ENCODE results near the gene CXCL5. TPM values are rescaled to one million over a fixed set of nuclear protein-coding genes. Genes with fewer than 3 reads are reported as not detected.
"Not testable (repeated sequence)": the region's sequence is repeated elsewhere in the genome, so short reads cannot be mapped to it uniquely, and the experiment has no call there.

Gene CXCL5
- total RNA-seq, 1 donor from 2014 or later: under 0.01 TPM

DNA sequence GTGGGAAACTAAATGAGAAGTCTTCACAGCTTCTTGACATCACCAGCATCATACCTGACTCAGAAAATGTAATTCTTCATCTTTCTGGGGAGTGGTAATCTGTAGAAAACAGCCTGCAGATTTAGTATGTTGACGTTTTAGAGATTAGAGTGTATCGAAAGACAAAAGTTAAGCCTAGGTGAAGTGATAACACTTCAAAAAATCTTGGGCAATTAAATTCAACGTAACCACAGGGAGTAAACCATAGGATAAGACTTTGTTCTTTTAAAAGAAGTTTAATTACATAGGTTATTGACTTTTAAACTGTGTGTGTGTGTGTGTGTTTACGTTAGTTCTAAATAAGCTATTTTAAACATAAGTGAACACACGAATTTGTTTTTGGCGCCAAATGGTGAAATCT, 1.8 kb upstream of the CXCL5 start:
- no peak overlapping the region for H3K27ac ChIP-seq (ENCODE audit: low read depth, low read length)
- H3K9ac ChIP-seq (ENCODE audit: low read depth in 1 of 3, low read length in 3 of 3): no peak overlapping the region
- no peaks in the 10 kb centered on the region for H3K9me3 ChIP-seq (ENCODE audit: control insufficient read depth in 3 of 3, low read length in 3 of 3)
- H3K36me3 ChIP-seq (ENCODE audit: control insufficient read depth in 3 of 3, insufficient read depth in 3 of 3, low read length in 3 of 3): no peaks in the 10 kb centered on the region
- peaks cover 0 to 6% (median 5%) of the 10 kb centered on the region in 3 donors for H3K4me1 ChIP-seq (ENCODE audit: control insufficient read depth in 3 of 3, insufficient read depth in 3 of 3, low read length in 3 of 3)
- no peak overlapping the region for H3K4me3 ChIP-seq (ENCODE audit: low read length in 3 of 3)
- peaks cover 6 to 10% (median 9%) of the 10 kb centered on the region in 3 donors for H3K27me3 ChIP-seq (ENCODE audit: control insufficient read depth in 3 of 3, insufficient read depth in 3 of 3, low read length in 3 of 3)

DNA sequence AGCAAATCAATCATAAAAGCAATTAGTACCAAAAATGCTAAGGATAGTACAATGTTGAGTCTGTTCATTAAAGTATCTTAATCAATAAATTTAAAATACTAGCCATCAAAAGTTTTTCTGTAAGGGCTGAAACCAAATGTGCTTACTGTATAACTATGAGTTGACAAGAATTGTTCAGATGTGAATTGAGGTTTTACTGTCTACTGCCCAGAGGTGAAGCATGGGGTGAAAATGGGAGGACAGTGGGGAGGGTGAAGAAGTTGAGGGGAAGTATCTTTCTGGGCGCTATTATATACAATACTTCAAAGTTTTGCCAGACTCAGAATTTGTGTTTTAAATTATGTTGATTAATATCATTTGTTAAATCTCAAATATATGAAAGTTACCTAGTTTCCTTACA, 6.4 kb downstream of the CXCL5 start:
- no peak overlapping the region for H3K27ac ChIP-seq (ENCODE audit: low read depth, low read length)
- H3K36me3 ChIP-seq (ENCODE audit: control insufficient read depth in 3 of 3, insufficient read depth in 3 of 3, low read length in 3 of 3): no peaks in the 10 kb centered on the region
- H3K27me3 ChIP-seq (ENCODE audit: control insufficient read depth in 3 of 3, insufficient read depth in 3 of 3, low read length in 3 of 3): no peaks in the 10 kb centered on the region
- H3K9ac ChIP-seq (ENCODE audit: low read depth in 1 of 3, low read length in 3 of 3): no peak overlapping the region
- no peaks in the 10 kb centered on the region for H3K4me1 ChIP-seq (ENCODE audit: control insufficient read depth in 3 of 3, insufficient read depth in 3 of 3, low read length in 3 of 3)
- H3K9me3 ChIP-seq (ENCODE audit: control insufficient read depth in 3 of 3, low read length in 3 of 3): no peaks in the 10 kb centered on the region
- no peak overlapping the region for H3K4me3 ChIP-seq (ENCODE audit: low read length in 3 of 3)

DNA sequence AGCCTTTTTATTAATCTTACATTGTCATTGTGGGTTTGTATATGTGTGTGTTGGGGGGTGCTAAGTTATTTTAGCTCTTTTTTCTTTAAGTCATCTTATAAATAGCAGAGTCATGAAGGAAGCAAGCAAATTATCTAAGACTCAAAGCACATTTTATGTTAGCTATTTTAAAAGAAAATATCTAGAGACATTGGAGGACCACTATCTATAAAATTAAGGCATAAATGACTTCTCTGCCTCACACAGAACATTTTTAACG, 6.8 kb downstream of the CXCL5 start:
- no peak overlapping the region for H3K9ac ChIP-seq (ENCODE audit: low read depth in 1 of 3, low read length in 3 of 3)
- no peaks in the 10 kb centered on the region for H3K36me3 ChIP-seq (ENCODE audit: control insufficient read depth in 3 of 3, insufficient read depth in 3 of 3, low read length in 3 of 3)
- no peaks in the 10 kb centered on the region for H3K4me1 ChIP-seq (ENCODE audit: control insufficient read depth in 3 of 3, insufficient read depth in 3 of 3, low read length in 3 of 3)

DNA sequence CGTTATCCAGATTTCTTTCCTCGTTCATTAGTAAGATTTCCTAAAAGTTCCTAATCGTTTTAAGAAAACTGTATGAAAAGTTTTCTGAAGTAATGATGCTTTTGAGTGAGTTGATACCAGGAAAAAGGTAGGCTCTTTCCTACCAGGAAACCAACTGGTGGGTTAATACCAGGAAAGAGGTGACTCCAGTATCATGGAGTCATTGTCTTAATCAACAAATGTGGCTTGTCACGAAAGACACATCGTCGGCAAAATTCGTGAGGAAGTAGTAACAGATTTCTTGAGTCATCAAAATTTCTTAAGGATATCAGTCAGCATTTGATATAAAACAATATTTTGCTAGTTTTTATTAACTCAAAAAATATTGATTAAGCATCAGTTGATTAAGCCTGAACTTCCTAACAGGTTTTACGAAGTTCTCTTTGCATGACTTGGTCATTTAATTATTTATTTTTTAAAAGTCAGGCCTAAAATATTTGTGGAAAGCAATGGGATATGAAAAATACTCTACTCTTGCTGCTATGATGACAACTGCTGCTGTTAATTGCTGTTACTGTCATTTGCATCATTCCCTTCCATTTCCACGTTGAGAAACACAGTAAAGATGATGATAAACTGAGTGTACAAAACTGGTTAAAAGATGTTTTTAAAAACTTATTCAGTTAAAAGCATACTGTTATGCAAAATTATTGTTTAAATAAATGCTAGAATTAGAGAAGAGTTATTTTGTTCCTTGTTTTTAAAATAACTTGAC, 7.3 kb downstream of the CXCL5 start:
- Histone ChIP-seq H3K27ac (ENCODE audit: low read depth, low read length) (no peak overlapping the region), H3K9me3 (ENCODE audit: control insufficient read depth in 3 of 3, low read length in 3 of 3) (no peaks in the 10 kb centered on the region), H3K9ac (ENCODE audit: low read depth in 1 of 3, low read length in 3 of 3) (no peak overlapping the region), H3K36me3 (ENCODE audit: control insufficient read depth in 3 of 3, insufficient read depth in 3 of 3, low read length in 3 of 3) (no peaks in the 10 kb centered on the region), H3K4me3 (ENCODE audit: low read length in 3 of 3) (no peak overlapping the region), H3K4me1 (ENCODE audit: control insufficient read depth in 3 of 3, insufficient read depth in 3 of 3, low read length in 3 of 3) (no peaks in the 10 kb centered on the region), H3K27me3 (ENCODE audit: control insufficient read depth in 3 of 3, insufficient read depth in 3 of 3, low read length in 3 of 3) (no peaks in the 10 kb centered on the region)

More for the DNA sequence above, 6.8 kb downstream of the CXCL5 start:
- Histone ChIP-seq H3K27ac (ENCODE audit: low read depth, low read length) (no peak overlapping the region), H3K4me3 (ENCODE audit: low read length in 3 of 3) (no peak overlapping the region), H3K9me3 (ENCODE audit: control insufficient read depth in 3 of 3, low read length in 3 of 3) (no peaks in the 10 kb centered on the region), H3K27me3 (ENCODE audit: control insufficient read depth in 3 of 3, insufficient read depth in 3 of 3, low read length in 3 of 3) (no peaks in the 10 kb centered on the region)

DNA sequence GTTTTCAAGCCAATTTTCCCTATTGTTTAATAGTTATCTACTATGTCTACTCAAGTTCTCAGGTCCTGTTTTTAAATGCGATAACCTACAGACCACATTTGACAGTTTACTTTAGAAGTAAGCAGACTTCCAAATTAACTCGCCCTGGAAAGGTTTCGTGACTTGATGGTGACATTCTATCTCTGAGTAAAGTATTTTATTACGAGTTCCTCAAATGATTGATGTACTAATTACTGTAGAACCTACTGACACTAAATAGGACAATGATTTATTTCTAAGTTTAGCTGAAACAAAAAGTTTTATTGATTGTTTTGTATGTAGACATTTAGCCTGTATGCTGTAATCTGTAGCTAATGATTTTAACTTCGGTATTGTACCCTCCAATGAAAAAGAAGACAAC, 8.5 kb downstream of the CXCL5 start:
- Histone ChIP-seq H3K9ac (ENCODE audit: low read depth in 1 of 3, low read length in 3 of 3) (no peak overlapping the region), H3K27ac (ENCODE audit: low read depth, low read length) (no peak overlapping the region), H3K4me3 (ENCODE audit: low read length in 3 of 3) (no peak overlapping the region), H3K4me1 (ENCODE audit: control insufficient read depth in 3 of 3, insufficient read depth in 3 of 3, low read length in 3 of 3) (no peaks in the 10 kb centered on the region), H3K27me3 (ENCODE audit: control insufficient read depth in 3 of 3, insufficient read depth in 3 of 3, low read length in 3 of 3) (no peaks in the 10 kb centered on the region), H3K36me3 (ENCODE audit: control insufficient read depth in 3 of 3, insufficient read depth in 3 of 3, low read length in 3 of 3) (no peaks in the 10 kb centered on the region), H3K9me3 (ENCODE audit: control insufficient read depth in 3 of 3, low read length in 3 of 3) (no peaks in the 10 kb centered on the region)

DNA sequence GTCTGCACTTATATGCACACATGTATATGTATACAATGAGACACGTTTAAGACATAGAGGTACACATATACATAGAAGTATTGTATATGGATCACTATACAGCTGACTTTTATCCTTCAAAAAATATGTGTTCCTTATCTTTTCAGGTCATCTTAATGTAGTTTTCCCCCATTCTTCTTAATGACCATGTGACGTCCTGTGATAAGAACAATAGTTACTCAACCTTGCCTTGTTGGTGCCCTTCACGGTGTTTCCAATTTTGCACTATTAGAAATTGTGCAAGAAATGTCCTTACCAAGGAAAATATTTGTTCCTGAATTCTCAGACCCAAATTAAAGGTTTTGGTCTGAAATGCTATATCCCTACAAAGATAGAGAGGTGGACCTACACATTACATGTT, 9.4 kb downstream of the CXCL5 start:
- no peaks in the 10 kb centered on the region for H3K4me1 ChIP-seq (ENCODE audit: control insufficient read depth in 3 of 3, insufficient read depth in 3 of 3, low read length in 3 of 3)
- H3K36me3 ChIP-seq (ENCODE audit: control insufficient read depth in 3 of 3, insufficient read depth in 3 of 3, low read length in 3 of 3): no peaks in the 10 kb centered on the region
- H3K27ac ChIP-seq (ENCODE audit: low read depth, low read length): no peak overlapping the region
- no peak overlapping the region for H3K9ac ChIP-seq (ENCODE audit: low read depth in 1 of 3, low read length in 3 of 3)
- no peaks in the 10 kb centered on the region for H3K27me3 ChIP-seq (ENCODE audit: control insufficient read depth in 3 of 3, insufficient read depth in 3 of 3, low read length in 3 of 3)
- no peak overlapping the region for H3K4me3 ChIP-seq (ENCODE audit: low read length in 3 of 3)
- H3K9me3 ChIP-seq (ENCODE audit: control insufficient read depth in 3 of 3, low read length in 3 of 3): no peaks in the 10 kb centered on the region

DNA sequence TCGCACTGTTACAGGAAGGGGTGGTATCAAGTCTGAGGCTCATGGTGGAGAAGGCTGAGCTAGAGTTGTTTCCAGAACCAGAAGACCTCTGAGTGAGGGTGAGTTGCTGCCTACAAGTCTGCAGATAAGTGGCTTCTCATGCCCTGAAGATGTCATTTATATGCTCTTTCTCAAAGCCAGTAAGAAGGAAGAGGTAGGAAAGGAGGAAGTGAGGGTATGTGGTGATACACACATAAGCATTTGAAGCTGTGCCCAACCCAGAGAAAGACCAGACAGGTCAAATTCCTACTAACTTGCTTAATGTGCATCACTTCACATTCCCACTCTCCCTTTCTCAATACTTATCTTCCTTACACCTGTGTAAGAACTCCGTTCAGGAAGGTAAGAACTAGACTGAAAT, 10.4 kb downstream of the CXCL5 start, which contains the start of gene PPBP:
TSS of gene PPBP (minus strand) at position 130 of the 400 bp plus-strand sequence. CDS start at position 43, 87 bp downstream.
- H3K4me3 ChIP-seq (ENCODE audit: low read length in 3 of 3): no peak within 1 kb of the TSS
- H3K36me3 ChIP-seq (ENCODE audit: control insufficient read depth in 3 of 3, insufficient read depth in 3 of 3, low read length in 3 of 3): no peaks in the 10 kb centered on the region
- peaks cover 0 to under 1% (median 0%) of the 10 kb centered on the region in 3 donors for H3K27me3 ChIP-seq (ENCODE audit: control insufficient read depth in 3 of 3, insufficient read depth in 3 of 3, low read length in 3 of 3)
- no peaks in the 10 kb centered on the region for H3K4me1 ChIP-seq (ENCODE audit: control insufficient read depth in 3 of 3, insufficient read depth in 3 of 3, low read length in 3 of 3)
- no peaks in the 10 kb centered on the region for H3K9me3 ChIP-seq (ENCODE audit: control insufficient read depth in 3 of 3, low read length in 3 of 3)
- H3K27ac ChIP-seq (ENCODE audit: low read depth, low read length): no peak within 1 kb of the TSS
- H3K9ac ChIP-seq (ENCODE audit: low read depth in 1 of 3, low read length in 3 of 3): no peak within 1 kb of the TSS

DNA sequence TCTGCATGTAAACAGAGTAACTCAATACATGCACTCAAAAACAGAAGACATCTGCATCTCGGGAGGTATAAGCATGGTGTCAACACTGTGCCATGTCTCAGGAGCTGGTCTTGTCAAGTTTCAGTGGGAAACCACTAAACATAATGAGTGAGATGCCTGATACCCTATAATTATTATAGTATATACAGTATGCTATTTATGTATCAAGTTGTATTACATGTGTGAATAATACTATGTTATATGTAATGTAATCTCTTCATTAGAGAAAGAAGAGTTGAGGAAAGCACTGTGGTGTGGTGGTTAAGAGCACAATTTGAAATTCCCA, 13.0 kb downstream of the CXCL5 start:
- Histone ChIP-seq H3K4me1 (ENCODE audit: control insufficient read depth in 3 of 3, insufficient read depth in 3 of 3, low read length in 3 of 3) (no peaks in the 10 kb centered on the region), H3K4me3 (ENCODE audit: low read length in 3 of 3) (no peak overlapping the region), H3K9me3 (ENCODE audit: control insufficient read depth in 3 of 3, low read length in 3 of 3) (no peaks in the 10 kb centered on the region), H3K27me3 (ENCODE audit: control insufficient read depth in 3 of 3, insufficient read depth in 3 of 3, low read length in 3 of 3) (peaks cover 4 to 7% (median 5%) of the 10 kb centered on the region in 3 donors), H3K36me3 (ENCODE audit: control insufficient read depth in 3 of 3, insufficient read depth in 3 of 3, low read length in 3 of 3) (no peaks in the 10 kb centered on the region), H3K9ac (ENCODE audit: low read depth in 1 of 3, low read length in 3 of 3) (no peak overlapping the region), H3K27ac (ENCODE audit: low read depth, low read length) (no peak overlapping the region)

DNA sequence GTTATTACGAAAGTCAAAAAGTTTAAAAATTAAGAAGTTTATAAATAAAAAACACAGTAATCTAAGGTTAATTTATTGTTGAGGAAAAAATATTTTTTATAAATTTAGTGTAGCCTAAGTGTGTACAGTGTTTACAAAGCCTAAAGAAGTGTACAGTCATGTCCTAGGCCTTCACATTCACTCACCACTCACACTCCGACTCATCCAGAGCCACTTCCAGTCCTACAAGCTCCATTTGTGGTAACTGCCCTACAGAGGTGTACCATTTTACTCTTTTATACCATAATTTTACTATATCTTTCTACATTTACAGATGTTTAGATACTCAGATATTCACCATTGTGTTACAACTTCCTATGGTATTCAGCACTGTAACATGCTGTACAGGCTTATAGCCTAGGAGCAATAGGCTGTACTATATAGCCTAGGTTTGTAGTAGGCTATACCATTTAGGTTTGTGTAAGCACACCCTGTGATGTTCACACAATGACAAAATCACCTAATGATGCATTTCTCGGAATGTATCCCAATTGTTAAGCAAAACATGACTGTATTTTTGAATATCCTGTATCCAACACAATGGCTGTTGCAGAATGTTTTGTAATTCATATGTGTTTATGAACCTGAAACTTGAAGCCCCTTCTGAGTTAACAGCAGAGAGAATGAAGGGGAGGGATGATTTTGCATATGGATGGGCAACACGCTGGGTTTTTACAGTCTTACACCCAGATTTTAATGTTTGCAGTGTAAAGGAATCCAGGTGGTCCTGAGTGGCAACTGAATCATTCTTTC, 13.5 kb downstream of the CXCL5 start:
- Histone ChIP-seq H3K27me3 (ENCODE audit: control insufficient read depth in 3 of 3, insufficient read depth in 3 of 3, low read length in 3 of 3) (peaks cover 4 to 10% (median 5%) of the 10 kb centered on the region in 3 donors), H3K9me3 (ENCODE audit: control insufficient read depth in 3 of 3, low read length in 3 of 3) (no peaks in the 10 kb centered on the region), H3K4me1 (ENCODE audit: control insufficient read depth in 3 of 3, insufficient read depth in 3 of 3, low read length in 3 of 3) (no peaks in the 10 kb centered on the region), H3K36me3 (ENCODE audit: control insufficient read depth in 3 of 3, insufficient read depth in 3 of 3, low read length in 3 of 3) (no peaks in the 10 kb centered on the region), H3K4me3 (ENCODE audit: low read length in 3 of 3) (no peak overlapping the region), H3K9ac (ENCODE audit: low read depth in 1 of 3, low read length in 3 of 3) (no peak overlapping the region), H3K27ac (ENCODE audit: low read depth, low read length) (no peak overlapping the region)

DNA sequence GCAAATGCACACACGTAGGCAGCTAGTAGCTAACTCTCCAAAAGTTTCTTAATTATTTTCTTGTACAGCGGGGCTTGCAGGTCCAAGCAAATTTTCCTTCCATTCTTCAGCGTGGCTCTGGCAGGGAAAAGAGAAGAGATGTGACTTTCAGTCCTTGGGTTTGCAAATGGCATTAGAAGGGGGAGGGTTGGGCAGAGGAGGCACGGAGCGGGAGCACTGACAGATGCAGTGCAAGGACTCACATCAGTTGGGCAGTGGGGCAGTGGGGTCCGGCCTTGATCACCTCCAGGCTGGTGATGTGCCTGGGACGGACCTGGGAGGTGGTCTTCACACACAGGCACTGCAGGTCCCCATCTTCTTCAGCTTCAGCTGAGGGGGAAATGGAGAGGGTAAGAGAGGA, 17.3 kb downstream of the CXCL5 start:
- not testable (repeated sequence) for H3K9me3 ChIP-seq (ENCODE audit: control insufficient read depth in 3 of 3, low read length in 3 of 3); H3K4me3 ChIP-seq (ENCODE audit: low read length in 3 of 3); H3K9ac ChIP-seq (ENCODE audit: low read depth in 1 of 3, low read length in 3 of 3); H3K27ac ChIP-seq (ENCODE audit: low read depth, low read length); H3K4me1 ChIP-seq (ENCODE audit: control insufficient read depth in 3 of 3, insufficient read depth in 3 of 3, low read length in 3 of 3); H3K36me3 ChIP-seq (ENCODE audit: control insufficient read depth in 3 of 3, insufficient read depth in 3 of 3, low read length in 3 of 3)
- H3K27me3 ChIP-seq (ENCODE audit: control insufficient read depth in 3 of 3, insufficient read depth in 3 of 3, low read length in 3 of 3): peaks cover 4 to 10% (median 6%) of the 10 kb centered on the region in 3 donors

Measured in skeletal muscle tissue (tissue), 4 donors.